Ishikawa (cell line): ENCODE data around the gene SLC27A2.

Experiments used
- CEBPB ChIP-seq: IDR thresholded peaks from 2 replicates; pipeline ENCODE4 v1.6.1; 2012
- CREB1 ChIP-seq: IDR thresholded peaks from 2 replicates; pipeline ENCODE4 v1.6.1; 2012; ENCODE audit warnings: low read depth
- EGR1 ChIP-seq: IDR thresholded peaks from 2 replicates; pipeline ENCODE4 v1.6.1; 2012
- EP300 ChIP-seq: IDR thresholded peaks from 2 replicates; pipeline ENCODE4 v1.6.1; 2012; ENCODE audit warnings: borderline replicate concordance
- FOXM1 ChIP-seq: IDR thresholded peaks from 2 replicates; pipeline ENCODE4 v1.6.1; 2012; ENCODE audit warnings: low read depth, borderline replicate concordance
- NFIC ChIP-seq: IDR thresholded peaks from 2 replicates; pipeline ENCODE4 v1.6.1; 2012
- RAD21 ChIP-seq: IDR thresholded peaks from 2 replicates; pipeline ENCODE4 v1.6.1; 2012; ENCODE audit warnings: low read depth
- TAF1 ChIP-seq: IDR thresholded peaks from 2 replicates; pipeline ENCODE4 v1.6.1; 2012; ENCODE audit warnings: low read depth, mild to moderate bottlenecking
- TCF12 ChIP-seq: IDR thresholded peaks from 2 replicates; pipeline ENCODE4 v1.6.1; 2012; ENCODE audit warnings: low read depth
- TEAD4 ChIP-seq: IDR thresholded peaks from 2 replicates; pipeline ENCODE4 v1.6.1; 2012
- YY1 ChIP-seq: IDR thresholded peaks from 2 replicates; pipeline ENCODE4 v1.6.1; 2012; ENCODE audit warnings: low read depth
- ZBTB7A ChIP-seq: IDR thresholded peaks from 2 replicates; pipeline ENCODE4 v1.6.1; 2012; ENCODE audit warnings: low read depth
- TF ChIP-seq, protein P1 (sequence below): IDR thresholded peaks from 2 replicates; pipeline ENCODE4 v1.6.1; 2012
- TF ChIP-seq, protein P2 (sequence below): IDR thresholded peaks from 2 replicates; pipeline ENCODE4 v1.6.1; 2012
- TF ChIP-seq, protein P3 (sequence below): IDR thresholded peaks from 2 replicates; pipeline ENCODE4 v1.6.1; 2012; ENCODE audit warnings: low read depth, mild to moderate bottlenecking

The SLC27A2 gene

DNA sequence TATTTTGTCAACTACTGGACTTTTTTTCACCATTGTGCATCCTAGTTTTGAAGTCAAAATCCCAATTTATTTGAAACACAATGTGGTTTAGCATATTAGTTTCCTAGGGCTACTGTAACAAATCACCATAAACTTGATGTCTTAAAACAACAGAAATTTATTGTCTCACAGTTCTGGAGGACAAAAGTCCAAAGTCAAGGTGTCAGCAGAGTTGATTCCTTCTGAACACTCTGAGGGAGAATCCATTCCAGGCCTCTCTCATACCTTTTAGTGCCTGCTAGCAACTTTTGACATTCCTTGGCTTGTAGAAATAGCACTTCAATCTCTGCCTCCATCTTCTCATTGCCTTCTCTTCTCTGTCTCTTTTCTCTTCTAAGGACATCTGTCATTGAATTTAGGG lies 14.9 kb upstream of the SLC27A2 start:
- TF ChIP-seq, protein P1, sequence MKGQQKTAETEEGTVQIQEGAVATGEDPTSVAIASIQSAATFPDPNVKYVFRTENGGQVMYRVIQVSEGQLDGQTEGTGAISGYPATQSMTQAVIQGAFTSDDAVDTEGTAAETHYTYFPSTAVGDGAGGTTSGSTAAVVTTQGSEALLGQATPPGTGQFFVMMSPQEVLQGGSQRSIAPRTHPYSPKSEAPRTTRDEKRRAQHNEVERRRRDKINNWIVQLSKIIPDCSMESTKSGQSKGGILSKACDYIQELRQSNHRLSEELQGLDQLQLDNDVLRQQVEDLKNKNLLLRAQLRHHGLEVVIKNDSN, result no peak
- TF ChIP-seq TCF12 (no peak), CEBPB (no peak), RAD21 (no peak), EGR1 (no peak), YY1 (no peak)

DNA sequence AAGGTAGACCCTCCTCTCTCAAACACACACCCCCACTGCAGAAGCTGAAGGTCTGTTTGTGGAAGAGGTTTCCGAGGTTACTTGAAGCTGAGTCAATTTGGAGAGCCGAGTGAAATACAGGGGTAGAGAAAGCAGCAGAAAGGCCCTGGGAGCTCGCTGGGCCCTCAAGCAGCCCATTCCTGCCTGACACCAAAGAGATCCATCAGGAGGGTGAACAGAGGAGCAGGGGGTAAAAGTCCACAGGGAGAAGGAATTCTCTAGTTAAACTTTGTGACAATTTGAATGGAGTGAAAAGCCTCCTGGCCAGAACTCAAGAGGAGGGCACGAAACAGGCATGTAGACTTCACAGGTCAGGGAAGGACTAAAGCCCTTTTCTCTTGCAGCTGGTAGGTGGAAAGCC lies 13.6 kb upstream of the SLC27A2 start:
- TF ChIP-seq TCF12 (no peak), RAD21 (no peak), EGR1 (no peak), FOXM1 (no peak), NFIC (no peak), TAF1 (no peak), TEAD4 (no peak), YY1 (no peak), CEBPB (no peak), EP300 (no peak), CREB1 (no peak), ZBTB7A (no peak)
- TF ChIP-seq, protein P2, sequence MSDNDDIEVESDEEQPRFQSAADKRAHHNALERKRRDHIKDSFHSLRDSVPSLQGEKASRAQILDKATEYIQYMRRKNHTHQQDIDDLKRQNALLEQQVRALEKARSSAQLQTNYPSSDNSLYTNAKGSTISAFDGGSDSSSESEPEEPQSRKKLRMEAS, result no peak
- TF ChIP-seq, protein P3, sequence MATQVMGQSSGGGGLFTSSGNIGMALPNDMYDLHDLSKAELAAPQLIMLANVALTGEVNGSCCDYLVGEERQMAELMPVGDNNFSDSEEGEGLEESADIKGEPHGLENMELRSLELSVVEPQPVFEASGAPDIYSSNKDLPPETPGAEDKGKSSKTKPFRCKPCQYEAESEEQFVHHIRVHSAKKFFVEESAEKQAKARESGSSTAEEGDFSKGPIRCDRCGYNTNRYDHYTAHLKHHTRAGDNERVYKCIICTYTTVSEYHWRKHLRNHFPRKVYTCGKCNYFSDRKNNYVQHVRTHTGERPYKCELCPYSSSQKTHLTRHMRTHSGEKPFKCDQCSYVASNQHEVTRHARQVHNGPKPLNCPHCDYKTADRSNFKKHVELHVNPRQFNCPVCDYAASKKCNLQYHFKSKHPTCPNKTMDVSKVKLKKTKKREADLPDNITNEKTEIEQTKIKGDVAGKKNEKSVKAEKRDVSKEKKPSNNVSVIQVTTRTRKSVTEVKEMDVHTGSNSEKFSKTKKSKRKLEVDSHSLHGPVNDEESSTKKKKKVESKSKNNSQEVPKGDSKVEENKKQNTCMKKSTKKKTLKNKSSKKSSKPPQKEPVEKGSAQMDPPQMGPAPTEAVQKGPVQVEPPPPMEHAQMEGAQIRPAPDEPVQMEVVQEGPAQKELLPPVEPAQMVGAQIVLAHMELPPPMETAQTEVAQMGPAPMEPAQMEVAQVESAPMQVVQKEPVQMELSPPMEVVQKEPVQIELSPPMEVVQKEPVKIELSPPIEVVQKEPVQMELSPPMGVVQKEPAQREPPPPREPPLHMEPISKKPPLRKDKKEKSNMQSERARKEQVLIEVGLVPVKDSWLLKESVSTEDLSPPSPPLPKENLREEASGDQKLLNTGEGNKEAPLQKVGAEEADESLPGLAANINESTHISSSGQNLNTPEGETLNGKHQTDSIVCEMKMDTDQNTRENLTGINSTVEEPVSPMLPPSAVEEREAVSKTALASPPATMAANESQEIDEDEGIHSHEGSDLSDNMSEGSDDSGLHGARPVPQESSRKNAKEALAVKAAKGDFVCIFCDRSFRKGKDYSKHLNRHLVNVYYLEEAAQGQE, result no peak
- TF ChIP-seq, protein P1, result no peak

DNA sequence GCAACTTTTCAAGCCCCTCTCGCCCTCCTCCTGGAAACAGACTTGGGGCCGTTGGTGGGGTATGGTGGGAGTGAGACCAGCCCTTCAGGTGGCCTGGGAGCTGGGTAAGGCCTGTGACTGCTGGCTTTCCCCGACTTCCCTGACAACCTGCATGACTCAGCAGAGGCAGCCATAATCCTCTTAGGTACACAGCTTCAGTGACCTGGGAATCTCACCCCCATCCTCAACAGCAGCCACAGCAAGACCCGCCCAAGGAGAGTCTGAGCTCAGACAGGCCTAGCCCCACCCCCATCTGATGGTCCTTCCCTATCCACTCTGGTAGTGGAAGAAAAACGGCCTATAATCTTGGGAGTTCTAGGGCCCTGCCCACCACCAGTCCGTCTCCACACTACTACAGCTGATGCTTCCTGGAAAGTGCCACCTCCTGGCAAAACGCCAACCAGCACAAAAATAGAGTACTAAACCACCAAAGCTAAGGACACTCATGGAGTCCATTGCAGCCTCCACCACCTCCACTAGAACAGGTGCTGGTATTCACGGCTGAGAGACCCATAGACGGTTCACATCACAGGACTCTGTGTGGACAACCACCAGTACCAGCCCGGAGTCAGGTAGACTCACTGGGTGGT lies 13.1 kb upstream of the SLC27A2 start:
- no peak for TF ChIP-seq CEBPB
- TF ChIP-seq, protein P3, result no peak
- TF ChIP-seq NFIC, result peak; percentile 26; the same call in 1 of the 2 replicates
- TF ChIP-seq YY1, result no peak
- TF ChIP-seq TCF12, result no peak
- TF ChIP-seq EP300, result no peak

DNA sequence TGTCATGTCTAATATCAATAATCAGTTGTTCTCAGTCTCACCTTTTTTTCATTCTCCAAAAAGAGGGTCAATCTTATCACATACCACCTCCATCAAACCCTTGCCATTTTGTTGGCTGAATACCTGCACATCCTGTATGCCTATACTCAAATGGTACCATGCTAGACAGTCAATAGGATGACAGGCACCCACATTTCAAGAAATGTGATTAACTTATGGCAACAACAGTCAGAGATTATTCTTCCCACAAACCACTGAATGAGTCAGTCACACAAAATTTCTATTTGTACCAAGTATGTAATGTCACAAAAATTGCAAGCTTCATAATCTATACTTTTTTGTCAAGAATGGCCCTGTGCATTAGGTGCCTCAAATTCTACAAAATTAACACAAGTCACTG lies 5.1 kb upstream of the SLC27A2 start:
- TF ChIP-seq TCF12 (no peak), EGR1 (no peak)
- TF ChIP-seq, protein P2, result no peak

DNA sequence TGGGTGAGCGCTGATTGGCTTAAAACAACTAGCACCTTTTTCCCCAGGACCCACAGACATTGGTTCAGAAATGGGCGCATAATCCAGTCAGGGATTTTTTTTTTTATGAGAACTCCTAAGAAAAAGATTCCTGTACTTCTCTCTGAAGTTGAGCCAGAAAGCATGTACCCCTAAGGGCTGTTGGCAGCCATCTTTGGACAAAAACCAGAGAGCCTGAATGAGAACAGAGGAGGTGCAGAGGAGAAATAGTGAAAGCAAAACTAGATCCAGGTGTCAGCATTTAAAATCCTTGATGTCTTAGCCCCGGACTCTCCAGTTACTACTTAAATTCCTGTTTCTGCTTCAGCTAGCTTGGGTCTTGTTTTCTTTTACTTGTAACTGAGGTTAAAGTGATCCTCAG lies 1.9 kb upstream of the SLC27A2 start:
- TF ChIP-seq YY1 (no peak), TAF1 (no peak), RAD21 (no peak), CEBPB (no peak), ZBTB7A (no peak), CREB1 (no peak), EGR1 (no peak), NFIC (no peak)
- TF ChIP-seq, protein P3, result no peak
- TF ChIP-seq, protein P1, result no peak
- TF ChIP-seq, protein P2, result no peak
